Transverse colon (tissue), 4 donors: Measurements from ENCODE around the gene TMEM143.

Experiments
- CTCF ChIP-seq, 5 experiments: fragments of 200-600 bp in 3 of 5; fragments of 450-650 bp in 2 of 5; sonication (generic) in 3 of 5; IDR thresholded peaks; 1 replicate in 2 of 5; 2 replicates in 3 of 5; pipeline ENCODE4 v1.5.1; 2016 to 2017; ENCODE audit warnings: antibody characterized with exemption in 5 of 5, inconsistent platforms in 3 of 5, mild to moderate bottlenecking in 2 of 5, moderate library complexity in 1 of 5
- POLR2A ChIP-seq: fragments of 450-650 bp; IDR thresholded peaks from one replicate; pipeline ENCODE4 v1.6.1; 2016; ENCODE audit warnings: antibody characterized with exemption, mild to moderate bottlenecking, moderate library complexity
- POLR2AphosphoS5 ChIP-seq, 3 donors: sonication (generic); formaldehyde crosslinking; IDR thresholded peaks; one replicate each; pipeline ENCODE4 v1.6.1; 2016; ENCODE audit warnings: antibody characterized with exemption in 3 of 3

- TF ChIP-seq CTCF (IDR thresholded peaks at IDR 0.05) (no peak), POLR2AphosphoS5 (IDR thresholded peaks at IDR 0.05) (no peak), POLR2A (no peak)
These were observed 60.4 kb downstream of the TMEM143 start for GRCh38 chr19:48303367-48303766.
